Natural killer cell treated with Interleukin-12 subunit alpha and Interleukin-12 subunit beta and Interleukin-15 and Interleukin-18, amount 100 ng/mL, for 72 hours (primary cell): ENCODE data around the gene SLC29A3. TPM values are rescaled to one million over a fixed set of nuclear protein-coding genes. Genes with fewer than 3 reads are reported as not detected.
A peak's percentile ranks its signal among the peaks of the same experiment; 100 is the strongest.

Experiments used
- ATAC-seq, 2 donors: fragments of 150-1000 bp; cut with Tn5 transposase in 1 of 2; sonication (Bioruptor Pico), chemical (Tn5 transposase) in 1 of 2; 2 replicates each; pipeline ENCODE4 v1.10.0; 2021
- DNase-seq: peaks from one replicate; pipeline ENCODE4 v3.0.0; 2022; ENCODE audit warnings: low spot score
- H3K27ac Mint-ChIP-seq, 2 donors: 1 replicate in 1 of 2; 2 replicates in 1 of 2; pipeline ENCODE4 v1.8.0; 2022; ENCODE audit warnings: mixed read lengths in 2 of 2, mild to moderate bottlenecking in 1 of 2, moderate library complexity in 1 of 2
- H3K27me3 Mint-ChIP-seq, 2 donors: 1 replicate in 1 of 2; 2 replicates in 1 of 2; pipeline ENCODE4 v1.8.0; 2022; ENCODE audit warnings: mixed read lengths in 2 of 2
- H3K36me3 Mint-ChIP-seq: one replicate; pipeline ENCODE4 v1.8.0; 2022; ENCODE audit warnings: mixed read lengths
- H3K4me1 Mint-ChIP-seq, 2 donors: 1 replicate in 1 of 2; 2 replicates in 1 of 2; pipeline ENCODE4 v1.8.0; 2022; ENCODE audit warnings: low read depth in 2 of 2, mixed read lengths in 2 of 2, mild to moderate bottlenecking in 1 of 2
- H3K4me3 Mint-ChIP-seq: one replicate; pipeline ENCODE4 v1.8.0; 2022; ENCODE audit warnings: mixed read lengths
- H3K9me3 Mint-ChIP-seq: 2 replicates; pipeline ENCODE4 v1.8.0; 2022; ENCODE audit warnings: mixed read lengths
- total RNA-seq, 2 donors: library from RNA; stranded (reverse); gene quantifications; one replicate each; pipeline ENCODE4 v1.2.3, GENCODE V29; 2022

SLC29A3 gene
- total RNA-seq, 2 donors from 2014 or later, result 3.4 to 3.6 TPM

DNA sequence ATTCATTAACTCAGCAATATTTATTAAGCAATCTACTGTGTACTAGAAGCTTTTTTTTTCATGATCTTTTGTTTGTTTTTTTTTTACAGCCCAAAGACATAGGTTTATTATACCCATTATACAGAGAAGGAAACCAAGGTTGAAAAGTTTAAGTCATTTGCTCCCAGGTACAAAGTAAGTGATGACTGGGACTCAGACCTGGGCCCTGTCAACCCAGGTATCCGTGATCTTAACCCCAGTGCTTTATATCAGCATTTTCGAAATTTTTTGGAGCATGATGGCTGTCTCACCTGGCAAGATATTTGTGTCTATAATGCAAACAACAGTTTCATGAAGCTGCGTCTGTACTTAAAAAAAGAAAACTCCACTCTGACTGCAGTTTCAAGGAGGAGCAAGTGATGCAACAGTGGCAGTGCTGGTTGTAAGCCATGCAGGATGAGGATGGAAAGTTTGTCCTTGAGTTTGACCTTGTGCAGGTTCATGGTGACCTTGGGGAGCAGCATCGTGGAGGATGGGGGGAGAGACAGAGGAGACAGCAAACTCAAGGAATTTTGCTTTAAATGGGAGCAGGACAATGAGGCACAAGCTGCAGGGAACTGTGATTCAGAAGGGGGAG is 11.8 kb downstream of the SLC29A3 start:
- DNase-seq (no peak), ATAC-seq (no peak)
- Mint-ChIP-seq H3K27me3 (no peaks in the 10 kb centered on the region), H3K9me3 (no peaks in the 10 kb centered on the region), H3K4me1 (peaks cover 0 to 4% of the 10 kb centered on the region in 2 donors), H3K4me3 (no peak overlapping the region), H3K27ac (no peak overlapping the region), H3K36me3 (no peaks in the 10 kb centered on the region)

DNA sequence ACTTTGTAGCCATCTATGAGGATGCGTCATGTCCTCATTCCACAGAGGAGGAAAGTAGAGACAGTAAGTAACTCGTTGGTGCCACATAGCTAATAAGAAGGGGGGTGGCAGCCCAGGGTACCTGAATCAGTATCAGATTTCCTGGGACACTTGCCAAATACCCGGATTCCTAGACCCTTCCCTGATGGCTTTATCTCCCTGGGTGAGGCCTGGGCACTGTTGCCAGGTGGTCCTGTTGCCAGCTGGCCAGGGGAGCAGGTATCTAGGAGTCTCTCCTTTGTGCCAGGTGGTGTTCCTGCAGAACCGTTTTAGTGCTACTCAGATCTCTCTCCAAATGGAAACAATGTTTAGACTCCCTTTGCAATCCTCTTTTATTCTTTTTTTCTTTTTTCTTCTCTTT is 12.7 kb downstream of the SLC29A3 start:
- no peak overlapping the region for H3K27ac Mint-ChIP-seq
- H3K9me3 Mint-ChIP-seq, result no peaks in the 10 kb centered on the region
- no peaks in the 10 kb centered on the region for H3K27me3 Mint-ChIP-seq
- H3K4me1 Mint-ChIP-seq, result peaks cover 0 to 9% of the 10 kb centered on the region in 2 donors
- DNase-seq (no peak), ATAC-seq (no peak)
- H3K4me3 Mint-ChIP-seq, result no peak overlapping the region
- no peaks in the 10 kb centered on the region for H3K36me3 Mint-ChIP-seq

DNA sequence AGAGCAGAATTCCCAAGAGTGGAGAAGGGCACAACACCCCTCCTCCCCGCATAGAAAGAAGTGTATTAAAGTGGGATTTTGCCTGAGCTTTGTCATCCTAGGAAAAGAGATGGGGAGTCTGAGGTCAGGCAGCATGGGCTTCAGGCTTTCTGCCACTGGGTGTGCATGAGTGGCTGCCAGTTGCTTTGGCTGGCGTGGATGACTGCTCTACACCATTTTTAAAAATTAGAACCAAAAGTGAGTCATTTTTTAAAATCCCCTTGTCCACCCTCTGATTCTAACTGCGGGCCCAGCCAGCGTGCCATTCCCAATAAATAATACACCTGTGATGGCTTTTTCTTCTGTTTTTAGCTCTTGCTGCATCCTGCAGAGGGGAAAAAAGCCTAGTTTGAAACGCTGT is 13.4 kb downstream of the SLC29A3 start:
- no peaks in the 10 kb centered on the region for H3K9me3 Mint-ChIP-seq
- H3K4me1 Mint-ChIP-seq, result peaks cover 0 to 9% of the 10 kb centered on the region in 2 donors
- no peaks in the 10 kb centered on the region for H3K27me3 Mint-ChIP-seq
- no peaks in the 10 kb centered on the region for H3K36me3 Mint-ChIP-seq
- ATAC-seq, result no peak
- no peak overlapping the region for H3K27ac Mint-ChIP-seq
- DNase-seq, result no peak
- no peak overlapping the region for H3K4me3 Mint-ChIP-seq

DNA sequence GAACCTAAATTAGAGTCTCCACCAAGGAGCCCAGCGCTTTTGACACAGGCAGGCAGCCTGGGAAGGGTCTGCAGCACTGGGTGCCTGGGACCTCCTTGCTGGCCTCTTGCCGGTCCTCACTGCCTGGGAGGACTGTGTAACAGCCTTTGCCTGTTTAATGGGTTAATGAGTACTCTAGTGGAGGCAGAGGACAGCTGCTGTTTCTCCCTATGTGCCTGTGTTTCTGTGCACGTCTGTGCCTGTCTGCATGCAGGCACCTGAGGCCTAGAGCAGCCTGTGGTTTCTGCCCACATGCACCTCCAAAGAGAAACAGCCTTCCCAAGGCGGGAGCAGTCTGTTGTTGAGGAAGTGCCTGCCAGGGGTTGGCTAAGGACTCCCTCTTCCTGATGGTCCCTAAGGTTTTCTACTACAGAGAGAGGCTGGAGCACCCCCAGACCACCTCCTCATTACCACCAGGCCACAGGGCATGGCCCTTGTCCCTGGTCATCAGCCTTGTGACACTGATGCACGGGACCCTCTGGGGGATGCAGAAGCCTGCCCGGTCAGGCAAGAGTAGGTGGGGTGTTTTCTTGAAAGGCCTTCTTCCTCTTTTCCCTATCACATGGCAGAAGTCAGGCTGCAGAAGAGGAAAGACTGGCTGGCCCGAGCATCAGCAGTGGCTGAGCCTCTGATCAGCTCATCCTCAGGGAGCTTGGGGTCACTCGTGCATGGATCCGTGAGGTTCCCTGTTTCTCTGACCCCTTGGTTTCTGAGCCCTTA is 14.2 kb downstream of the SLC29A3 start:
- no peaks in the 10 kb centered on the region for H3K36me3 Mint-ChIP-seq

DNA sequence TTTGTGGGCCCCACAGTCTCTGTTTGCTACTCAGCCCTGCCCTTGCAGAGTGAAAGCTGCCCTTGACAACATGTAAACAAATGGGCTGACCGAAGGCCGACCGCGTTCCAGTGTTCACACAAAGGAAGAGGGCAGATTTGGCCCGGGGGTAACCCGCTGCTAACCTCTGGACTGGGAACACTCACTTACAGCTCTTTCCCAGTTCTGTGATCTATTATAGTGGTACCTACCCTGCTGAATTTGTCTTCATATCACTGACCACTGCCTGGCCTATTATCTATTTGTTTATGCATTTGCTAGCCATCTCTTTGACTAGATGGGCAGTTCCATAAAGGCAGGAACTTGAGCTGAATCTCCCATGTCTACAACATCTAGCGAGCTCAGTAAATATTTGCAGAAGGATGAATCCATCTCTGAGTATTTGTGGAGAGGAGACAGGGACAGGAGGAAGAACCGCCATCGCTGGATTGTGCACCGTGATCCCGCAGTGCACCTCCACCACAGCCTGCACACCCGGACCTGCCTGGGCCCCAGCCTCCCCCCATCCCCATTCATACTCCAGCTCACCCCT is 15.2 kb downstream of the SLC29A3 start:
- H3K27ac Mint-ChIP-seq, result no peak overlapping the region
- H3K9me3 Mint-ChIP-seq, result no peaks in the 10 kb centered on the region
- peaks cover 0 to 9% of the 10 kb centered on the region in 2 donors for H3K4me1 Mint-ChIP-seq
- no peak overlapping the region for H3K4me3 Mint-ChIP-seq
- no peaks in the 10 kb centered on the region for H3K27me3 Mint-ChIP-seq
- no peak for ATAC-seq
- no peak for DNase-seq
- H3K36me3 Mint-ChIP-seq, result no peaks in the 10 kb centered on the region

More for the DNA sequence above, 14.2 kb downstream of the SLC29A3 start:
- H3K4me1 Mint-ChIP-seq, result peaks cover 0 to 9% of the 10 kb centered on the region in 2 donors
- ATAC-seq (no peak), DNase-seq (no peak)
- H3K27ac Mint-ChIP-seq, result no peak overlapping the region
- H3K9me3 Mint-ChIP-seq, result no peaks in the 10 kb centered on the region
- no peaks in the 10 kb centered on the region for H3K27me3 Mint-ChIP-seq
- H3K4me3 Mint-ChIP-seq, result no peak overlapping the region

DNA sequence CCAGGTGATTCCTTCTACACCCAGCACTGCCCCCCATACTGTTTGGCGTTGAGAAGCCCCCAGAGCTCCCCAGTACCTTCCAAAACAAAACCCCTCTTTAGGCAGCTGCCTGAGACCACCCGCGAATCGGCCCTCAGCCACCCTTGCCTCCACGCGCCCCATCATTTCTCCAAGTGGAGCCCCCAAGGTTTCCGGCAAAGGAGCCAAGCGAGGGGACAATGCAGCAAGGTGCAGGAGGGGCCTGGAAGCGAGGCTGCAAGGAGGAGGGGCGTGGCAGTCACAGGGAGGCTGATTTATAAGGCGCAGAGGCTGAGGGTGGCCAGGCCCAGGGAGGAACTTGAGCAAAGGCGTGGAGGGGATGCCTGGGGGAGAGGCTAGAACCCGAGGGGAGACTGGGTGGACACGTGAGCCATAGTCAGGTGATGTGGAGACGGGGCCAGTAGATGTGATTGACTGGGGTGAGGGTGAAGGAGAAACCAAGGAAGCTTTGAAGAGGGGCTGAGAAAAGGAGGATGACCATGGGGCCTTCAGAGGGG is 16.2 kb downstream of the SLC29A3 start:
- H3K9me3 Mint-ChIP-seq, result no peaks in the 10 kb centered on the region
- ATAC-seq (no peak), DNase-seq (no peak)

DNA sequence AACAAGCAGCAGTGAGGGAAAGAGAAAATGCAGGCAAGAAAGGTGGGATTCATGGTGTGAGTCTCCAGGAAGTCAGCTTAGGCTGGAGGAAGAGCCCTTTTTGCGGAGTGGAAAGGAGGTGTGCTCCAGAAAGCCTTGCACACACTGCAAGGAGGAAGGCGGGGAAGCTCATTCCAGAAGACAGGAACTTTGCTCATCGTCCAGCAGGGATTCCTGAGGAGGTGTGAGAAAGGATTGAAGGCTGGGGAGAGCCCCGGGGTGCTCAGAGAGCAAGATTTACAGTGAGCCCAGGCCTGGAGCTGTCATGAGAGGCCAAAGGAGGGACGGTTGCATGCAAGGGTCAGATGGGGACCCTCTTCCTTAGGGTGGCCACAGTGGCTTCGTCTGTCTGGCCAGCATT is 17.6 kb downstream of the SLC29A3 start:
- H3K27me3 Mint-ChIP-seq, result no peaks in the 10 kb centered on the region
- no peaks in the 10 kb centered on the region for H3K36me3 Mint-ChIP-seq
- H3K27ac Mint-ChIP-seq, result no peak overlapping the region
- H3K4me3 Mint-ChIP-seq, result no peak overlapping the region
- ATAC-seq, result no peak
- H3K4me1 Mint-ChIP-seq, result peaks cover 0 to 9% of the 10 kb centered on the region in 2 donors
- no peaks in the 10 kb centered on the region for H3K9me3 Mint-ChIP-seq
- DNase-seq, result no peak

More for the DNA sequence above, 16.2 kb downstream of the SLC29A3 start:
- Mint-ChIP-seq H3K4me1 (peaks cover 0 to 9% of the 10 kb centered on the region in 2 donors), H3K36me3 (no peaks in the 10 kb centered on the region), H3K27me3 (no peaks in the 10 kb centered on the region), H3K27ac (no peak overlapping the region), H3K4me3 (no peak overlapping the region)

DNA sequence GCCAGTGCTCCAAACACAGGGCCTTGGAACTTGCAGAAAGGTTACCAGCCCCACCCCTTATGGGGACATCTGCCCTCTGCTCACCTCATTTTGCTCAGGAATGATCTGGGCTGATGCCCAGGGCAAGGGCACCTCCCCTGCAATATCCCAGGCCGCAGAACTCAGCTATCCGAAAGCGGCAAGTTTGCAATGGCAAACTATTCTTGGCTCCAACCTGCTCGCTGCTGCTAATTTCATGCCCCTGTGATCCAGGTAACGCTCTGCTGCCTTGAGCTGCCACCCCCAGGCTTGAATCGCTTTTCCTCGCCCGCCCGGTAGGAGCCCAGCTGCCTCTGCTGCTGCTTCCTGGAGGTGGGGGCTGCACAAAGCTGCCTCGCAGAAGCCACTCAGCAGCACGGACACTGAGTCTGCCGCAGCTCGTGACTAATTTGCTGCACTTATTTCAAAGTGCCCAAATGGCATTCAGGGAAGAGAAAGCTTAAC is 18.2 kb downstream of the SLC29A3 start:
- H3K27ac Mint-ChIP-seq, result no peak overlapping the region
- H3K4me1 Mint-ChIP-seq, result peaks cover 0 to 9% of the 10 kb centered on the region in 2 donors
- no peaks in the 10 kb centered on the region for H3K27me3 Mint-ChIP-seq
- no peaks in the 10 kb centered on the region for H3K36me3 Mint-ChIP-seq
- DNase-seq (no peak), ATAC-seq (no peak)
- H3K4me3 Mint-ChIP-seq, result no peak overlapping the region
- H3K9me3 Mint-ChIP-seq, result no peaks in the 10 kb centered on the region

DNA sequence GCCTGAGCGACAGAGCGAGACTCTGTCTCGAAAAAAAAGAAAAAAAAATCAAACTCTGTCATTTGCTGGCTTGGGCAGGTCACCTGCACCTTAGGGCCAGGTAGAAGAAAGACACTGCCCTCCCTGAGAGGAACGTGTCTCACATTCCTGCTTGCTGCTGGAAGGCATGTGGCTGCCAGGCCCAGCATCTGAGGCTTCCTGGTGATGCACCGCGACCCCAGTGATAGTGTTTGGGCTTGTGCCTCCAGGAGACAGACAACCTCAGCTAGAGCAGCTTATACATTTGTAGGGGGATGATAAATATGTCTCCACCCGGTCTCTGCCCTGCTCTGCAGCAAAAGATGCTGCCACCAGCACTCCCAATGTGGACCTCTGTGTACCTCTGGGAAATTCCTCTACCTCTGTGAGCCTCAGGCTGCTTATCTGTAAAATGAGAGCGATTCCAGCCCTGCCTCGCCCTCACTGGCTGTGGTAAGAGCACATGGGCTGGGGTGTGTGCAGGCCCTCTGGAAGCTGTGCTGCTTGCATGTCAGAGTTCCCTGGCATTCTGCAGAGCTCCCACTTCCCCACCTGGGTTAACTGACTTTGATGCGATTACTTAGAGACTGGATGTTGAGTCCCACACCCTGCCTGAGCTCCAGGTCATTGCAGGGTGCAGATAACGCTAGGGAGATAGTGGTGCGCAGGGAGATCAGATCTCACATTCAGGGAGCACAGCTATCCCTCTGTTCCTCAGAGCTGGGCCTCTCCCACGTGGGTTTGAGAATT is 19.9 kb downstream of the SLC29A3 start:
- Mint-ChIP-seq H3K9me3 (no peaks in the 10 kb centered on the region), H3K36me3 (no peaks in the 10 kb centered on the region), H3K27me3 (no peaks in the 10 kb centered on the region), H3K4me3 (no peak overlapping the region), H3K27ac (no peak overlapping the region), H3K4me1 (peaks cover 0 to 12% of the 10 kb centered on the region in 2 donors)
- no peak for DNase-seq
- ATAC-seq, result no peak

DNA sequence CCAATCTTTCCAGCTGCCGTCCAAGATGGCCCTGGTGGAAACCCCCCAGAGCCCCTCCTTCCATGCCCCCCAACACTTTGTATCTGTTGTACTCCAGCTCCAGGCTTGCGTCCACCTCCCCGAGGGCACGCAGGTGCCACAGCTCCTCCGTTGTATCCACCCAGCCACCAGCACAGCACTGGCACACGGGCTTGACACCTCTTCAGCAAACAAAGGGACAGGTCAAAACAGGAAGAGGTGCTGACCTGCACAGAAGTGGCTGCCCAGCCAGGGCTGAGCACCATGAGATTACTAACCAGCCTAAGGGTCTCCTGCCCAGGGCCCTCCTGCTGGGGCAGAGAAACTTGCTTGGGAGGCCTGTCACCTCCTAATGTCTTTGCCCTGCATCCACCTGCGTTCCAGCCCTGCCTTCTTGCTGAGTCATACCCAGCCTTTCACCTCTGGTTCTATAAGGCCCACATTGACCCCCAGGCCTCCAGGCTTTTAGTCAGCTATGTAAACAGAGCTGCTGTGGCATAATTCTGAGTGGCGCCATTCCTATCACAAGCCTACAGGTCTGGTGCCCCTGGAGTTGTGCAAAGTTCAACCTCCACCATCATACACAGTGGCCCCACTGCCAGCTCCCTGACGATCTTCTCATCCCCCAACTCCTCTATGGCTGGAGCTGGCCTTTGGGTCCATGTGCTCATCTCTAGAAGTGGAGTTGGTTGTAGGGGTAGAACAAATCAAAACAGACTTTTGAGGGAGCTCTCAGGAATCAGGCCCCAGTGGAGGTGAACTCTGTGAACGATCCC is 20.9 kb downstream of the SLC29A3 start:
- DNase-seq, result no peak
- Mint-ChIP-seq H3K9me3 (no peaks in the 10 kb centered on the region), H3K36me3 (no peaks in the 10 kb centered on the region), H3K4me3 (no peak overlapping the region), H3K27ac (no peak overlapping the region), H3K27me3 (no peaks in the 10 kb centered on the region), H3K4me1 (peaks cover 0 to 12% of the 10 kb centered on the region in 2 donors)
- ATAC-seq, result peak in 1 of 2 donors; percentile 25

DNA sequence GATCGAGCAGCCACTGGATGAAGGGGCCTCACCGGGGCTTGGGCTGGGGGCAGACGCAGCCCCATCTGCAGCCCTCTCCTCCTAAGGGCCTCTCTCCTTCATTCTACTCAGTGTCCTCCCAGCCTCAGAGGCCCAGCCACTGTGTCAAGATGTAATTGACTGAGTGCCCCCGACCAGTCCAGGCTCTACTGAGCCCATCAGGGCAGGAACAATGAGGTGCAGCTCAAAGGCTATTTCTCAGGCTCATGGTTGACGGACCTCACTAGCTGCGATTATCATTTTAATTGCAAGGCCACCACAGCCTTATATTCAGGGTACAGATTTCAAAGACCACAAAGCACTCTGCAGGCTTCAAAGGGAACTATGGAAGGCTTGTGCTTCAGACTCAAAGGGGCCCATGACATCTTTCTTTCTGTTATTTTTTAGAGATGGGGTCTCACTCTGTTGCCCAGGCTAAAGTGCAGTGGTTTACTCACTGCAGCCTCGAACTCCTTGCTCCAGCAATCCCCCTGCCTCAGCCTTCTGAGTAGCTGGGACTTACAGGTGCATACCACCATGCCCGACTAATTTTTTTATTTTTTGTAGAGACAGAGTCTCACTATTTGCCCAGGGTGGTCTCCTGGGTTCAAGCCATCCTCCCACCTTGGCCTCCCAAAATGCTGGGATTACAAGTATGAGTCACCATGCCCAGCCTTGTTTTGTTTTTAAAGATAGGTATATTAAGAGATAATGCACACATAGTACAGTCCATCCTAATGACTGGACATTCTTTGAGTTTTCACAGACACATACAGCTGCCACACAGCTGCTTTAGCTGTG is 23.7 kb downstream of the SLC29A3 start:
- ATAC-seq (no peak), DNase-seq (no peak)
- no peak overlapping the region for H3K27ac Mint-ChIP-seq
- no peaks in the 10 kb centered on the region for H3K27me3 Mint-ChIP-seq
- no peak overlapping the region for H3K4me3 Mint-ChIP-seq
- peaks cover 0 to 2% of the 10 kb centered on the region in 2 donors for H3K4me1 Mint-ChIP-seq
- no peaks in the 10 kb centered on the region for H3K36me3 Mint-ChIP-seq
- H3K9me3 Mint-ChIP-seq, result no peaks in the 10 kb centered on the region

DNA sequence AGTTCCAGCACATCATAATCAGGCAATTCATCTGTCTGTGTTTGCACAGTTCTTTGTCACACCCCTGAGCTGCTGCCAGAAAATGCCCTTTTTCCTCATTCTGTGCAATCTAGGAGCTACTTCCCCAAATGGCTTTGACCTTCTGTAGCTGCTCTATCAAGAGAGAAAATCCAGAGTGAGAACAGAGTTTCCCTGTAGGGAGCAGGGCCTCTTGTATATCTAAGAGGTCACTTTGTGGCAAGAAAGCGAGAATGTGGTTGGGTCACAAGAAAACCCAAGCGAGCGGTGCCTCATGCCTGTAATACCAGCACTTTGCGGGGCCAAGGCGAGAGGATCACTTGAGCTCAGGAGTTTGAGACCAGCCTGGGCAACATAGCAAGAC is 24.3 kb downstream of the SLC29A3 start:
- Mint-ChIP-seq H3K27me3 (no peaks in the 10 kb centered on the region), H3K27ac (no peak overlapping the region), H3K4me3 (no peak overlapping the region), H3K36me3 (no peaks in the 10 kb centered on the region), H3K4me1 (peaks cover 0 to 2% of the 10 kb centered on the region in 2 donors), H3K9me3 (no peaks in the 10 kb centered on the region)
- DNase-seq (no peak), ATAC-seq (no peak)
